GM12878 (cell line): ENCODE measurements around the gene GNAT3. TPM values are rescaled to one million over a fixed set of nuclear protein-coding genes. Genes with fewer than 3 reads are reported as not detected.

Experiments used
- ATAC-seq: fragments of 200-7000 bp; cut with Tn5 transposase; 3 replicates; pipeline ENCODE4 v1.9.1; 2020; ENCODE audit warnings: mild to moderate bottlenecking, moderate library complexity
- BruUV-seq: library from RNA; stranded (reverse); fragments of 400-500 nt; replicated peaks from 2 replicates; lab custom pipeline; 2021; lab: Mats Ljungman, UMichigan
- CTCF ChIA-PET: fragments of 300-600 bp; sonication (Branson Sonifier 250); formaldehyde crosslinking; extraction: SDS; loops from one replicate; lab custom pipeline; 2021; ENCODE audit warnings: inconsistent platforms; lab: Yijun Ruan, JAX
- POLR2A ChIA-PET: fragments of 350-600 bp; formaldehyde crosslinking; extraction: SDS; loops from one replicate; lab custom pipeline; 2021; ENCODE audit warnings: inconsistent platforms; lab: Charles Lee
- RAD21 ChIA-PET: fragments of 300-600 bp; sonication (Branson Sonifier 250); formaldehyde crosslinking; loops from one replicate; lab custom pipeline; 2023; ENCODE audit warnings: antibody characterized with exemption; ENCODE audit not compliant: unreplicated experiment; lab: Charles Lee
- SMC1A ChIA-PET: fragments of 300-600 bp; sonication (Branson Sonifier 250); formaldehyde crosslinking; loops from one replicate; lab custom pipeline; 2023; ENCODE audit not compliant: unreplicated experiment, uncharacterized antibody; lab: Charles Lee
- DNase-seq: peaks from one replicate; pipeline ENCODE4 v3.0.0-alpha.2; 2011; ENCODE audit warnings: low read depth, low spot score
- FAIRE-seq: peaks from 3 replicates; lab custom pipeline; 2011; peaks lifted over from hg19 to GRCh38; lab: Jason Lieb, UNC
- H2AFZ ChIP-seq: 2 replicates; pipeline ENCODE4 v1.6.0; 2011; ENCODE audit warnings: low read depth, low read length, control low read depth; ENCODE audit not compliant: control insufficient read depth
- H3K27ac ChIP-seq: 2 replicates; pipeline ENCODE4 v1.5.1; 2011; ENCODE audit warnings: control low read depth; ENCODE audit not compliant: control insufficient read depth, insufficient read depth
- H3K27me3 ChIP-seq, 2 experiments: replicated peaks in 1 of 2; 2 replicates each; pipeline versions ENCODE4 v1.6.0 to v1.6.1; 2011; ENCODE audit warnings: low read length in 1 of 2; ENCODE audit not compliant: control insufficient read depth in 2 of 2, insufficient read depth in 2 of 2
- H3K36me3 ChIP-seq, 2 experiments: 2 replicates each; pipeline ENCODE4 v1.5.1; 2011; ENCODE audit warnings: low read length in 1 of 2; ENCODE audit not compliant: control insufficient read depth in 2 of 2, insufficient read depth in 2 of 2
- H3K4me1 ChIP-seq: 2 replicates; pipeline ENCODE4 v1.6.1; 2011; ENCODE audit warnings: mild to moderate bottlenecking, low read length, moderate library complexity, mixed read lengths; ENCODE audit not compliant: control insufficient read depth, insufficient read depth
- H3K4me2 ChIP-seq: 2 replicates; pipeline ENCODE4 v1.6.0; 2011; ENCODE audit warnings: control low read depth; ENCODE audit not compliant: control insufficient read depth, insufficient read depth
- H3K4me3 ChIP-seq: fragments of 200-600 bp; sonication (generic); 2 replicates; pipeline ENCODE4 v1.5.1; 2016
- H3K79me2 ChIP-seq: 2 replicates; pipeline ENCODE4 v1.6.0; 2011; ENCODE audit warnings: low read length; ENCODE audit not compliant: control insufficient read depth, insufficient read depth
- H3K9ac ChIP-seq: 2 replicates; pipeline ENCODE4 v1.8.0; 2011; ENCODE audit warnings: low read length, control low read depth, mixed read lengths; ENCODE audit not compliant: control insufficient read depth, insufficient read depth
- H3K9me3 ChIP-seq: replicated peaks from 3 replicates; pipeline ENCODE4 v1.5.1; 2011; ENCODE audit warnings: mild to moderate bottlenecking, low read length; ENCODE audit not compliant: control insufficient read depth, insufficient read depth
- H4K20me1 ChIP-seq: 2 replicates; pipeline ENCODE4 v1.6.0; 2011; ENCODE audit not compliant: control insufficient read depth, insufficient read depth
- CBX3 ChIP-seq: fragments of 200-600 bp; sonication (generic); IDR thresholded peaks from 2 replicates; pipeline ENCODE4 v1.6.1; 2016; ENCODE audit warnings: low read depth, borderline replicate concordance
- CEBPZ ChIP-seq: fragments of 150-350 bp; IDR thresholded peaks from 2 replicates; pipeline ENCODE4 v1.6.1; 2016; ENCODE audit warnings: low read depth, low read length
- GATAD2B ChIP-seq: fragments of 450-650 bp; conservative IDR thresholded peaks from 2 replicates; pipeline ENCODE4 v1.6.1; 2017; ENCODE audit warnings: low read depth, mild to moderate bottlenecking, moderate library complexity
- HCFC1 ChIP-seq: fragments of 150-350 bp; IDR thresholded peaks from 2 replicates; pipeline ENCODE4 v1.6.1; 2014; ENCODE audit warnings: low read length
- IKZF1 ChIP-seq: fragments of 450-650 bp; conservative IDR thresholded peaks from 2 replicates; pipeline ENCODE4 v1.6.1; 2017; ENCODE audit warnings: antibody characterized with exemption, mild to moderate bottlenecking
- KLF5 ChIP-seq: fragments of 450-650 bp; IDR thresholded peaks from 2 replicates; pipeline ENCODE4 v1.6.1; 2014; ENCODE audit warnings: mild to moderate bottlenecking; ENCODE audit not compliant: partially characterized antibody
- MTA3 ChIP-seq: IDR thresholded peaks from 2 replicates; pipeline ENCODE4 v1.6.1; 2012; ENCODE audit warnings: low read length, inconsistent platforms, borderline replicate concordance
- RUNX3 ChIP-seq: IDR thresholded peaks from 2 replicates; pipeline ENCODE4 v1.6.1; 2012; ENCODE audit warnings: low read length, inconsistent platforms
- SREBF1 ChIP-seq: IDR thresholded peaks from 2 replicates; pipeline ENCODE4 v1.6.1; 2012; ENCODE audit warnings: mild to moderate bottlenecking, low read length
- SREBF2 ChIP-seq: IDR thresholded peaks from 2 replicates; pipeline ENCODE4 v1.6.1; 2012; ENCODE audit warnings: mild to moderate bottlenecking, low read length
- TAF1 ChIP-seq: IDR thresholded peaks from 2 replicates; pipeline ENCODE4 v1.6.1; 2011; ENCODE audit warnings: mild to moderate bottlenecking, low read depth, low read length, borderline replicate concordance
- ZNF24 ChIP-seq: fragments of 450-650 bp; IDR thresholded peaks from 2 replicates; pipeline ENCODE4 v1.6.1; 2017; ENCODE audit warnings: antibody characterized with exemption, mild to moderate bottlenecking
- WGBS: methylation state at CpG from one replicate; pipeline ENCODE4 v1.1.6; 2016; ENCODE audit warnings: low lambda C conversion rate; ENCODE audit not compliant: insufficient replicate concordance, insufficient coverage; ENCODE audit errors: missing lambda C conversion rate; 5-methylcytosine and 5-hydroxymethylcytosine counted together
- in situ Hi-C: fragments of 300-500 bp; cut with MboI; formaldehyde crosslinking; loops from 9 replicates; pipeline ENCODE4 v1.14.3; 2018; ENCODE audit warnings: mixed read lengths
- intact Hi-C: fragments of 100-400 bp; cut with micrococcal nuclease; formaldehyde crosslinking; loops from one replicate; pipeline ENCODE4 v1.14.2; 2022; ENCODE audit not compliant: unreplicated experiment
- polyA plus RNA-seq, 11 experiments: library from polyadenylated mRNA; depleted of rRNA in 4 of 11; unstranded in 6 of 11; stranded (reverse) in 5 of 11; fragments of >200 nt; fragmentation: Nextera tagmentation in 4 of 11; fragmentation: Illumina TruSeq in 1 of 11; extraction: Ambion mirVana in 4 of 11; extraction: Trizol in 1 of 11; gene quantifications; 1 replicate in 1 of 11; 2 replicates in 10 of 11; pipeline versions ENCODE4 v1.2.1 to v1.2.3, GENCODE V29; 2011 to 2016; ENCODE audit warnings: inconsistent platforms in 2 of 11, missing spikeins in 2 of 11, low read depth in 1 of 11
- total RNA-seq, 4 experiments: library from RNA; depleted of rRNA in 3 of 4; stranded (reverse); fragments of >200 nt in 3 of 4; fragmentation: Illumina TruSeq in 1 of 4; extraction: Trizol in 1 of 4; gene quantifications; 2 replicates each; pipeline versions ENCODE4 v1.2.1 to v1.2.3, GENCODE V29; 2013 to 2021
- TF ChIP-seq, protein P1 (sequence below), 3 experiments: IDR thresholded peaks in 2 of 3; conservative IDR thresholded peaks in 1 of 3; 2 replicates each; pipeline ENCODE4 v1.5.1; 2011; ENCODE audit warnings: low read depth in 3 of 3, low read length in 3 of 3, mild to moderate bottlenecking in 3 of 3, control low read depth in 2 of 3, moderate library complexity in 2 of 3, inconsistent platforms in 1 of 3, mixed read lengths in 1 of 3; ENCODE audit not compliant: control insufficient read depth in 2 of 3, insufficient read depth in 1 of 3; ENCODE audit errors: extremely low read depth in 1 of 3
- TF ChIP-seq, protein P2 (sequence below): IDR thresholded peaks from 2 replicates; pipeline ENCODE4 v1.6.1; 2012; ENCODE audit warnings: low read depth, low read length, improper control_type of control experiment
- TF ChIP-seq, protein P3 (sequence below): fragments of 450-650 bp; formaldehyde crosslinking; IDR thresholded peaks from 2 replicates; pipeline ENCODE4 v1.5.0; 2022; ENCODE audit warnings: mild to moderate bottlenecking, missing genetic modification characterization

The GNAT3 gene
- total and polyA plus RNA-seq, 10 of the 15 experiments (the other 5 are each of a cell fraction or from before 2014, with no cell fraction given) = 1.7 to 8.3 (median 5.8) TPM; not detected in 1

- TF ChIP-seq MTA3 = no peak
- TF ChIP-seq, protein P1, sequence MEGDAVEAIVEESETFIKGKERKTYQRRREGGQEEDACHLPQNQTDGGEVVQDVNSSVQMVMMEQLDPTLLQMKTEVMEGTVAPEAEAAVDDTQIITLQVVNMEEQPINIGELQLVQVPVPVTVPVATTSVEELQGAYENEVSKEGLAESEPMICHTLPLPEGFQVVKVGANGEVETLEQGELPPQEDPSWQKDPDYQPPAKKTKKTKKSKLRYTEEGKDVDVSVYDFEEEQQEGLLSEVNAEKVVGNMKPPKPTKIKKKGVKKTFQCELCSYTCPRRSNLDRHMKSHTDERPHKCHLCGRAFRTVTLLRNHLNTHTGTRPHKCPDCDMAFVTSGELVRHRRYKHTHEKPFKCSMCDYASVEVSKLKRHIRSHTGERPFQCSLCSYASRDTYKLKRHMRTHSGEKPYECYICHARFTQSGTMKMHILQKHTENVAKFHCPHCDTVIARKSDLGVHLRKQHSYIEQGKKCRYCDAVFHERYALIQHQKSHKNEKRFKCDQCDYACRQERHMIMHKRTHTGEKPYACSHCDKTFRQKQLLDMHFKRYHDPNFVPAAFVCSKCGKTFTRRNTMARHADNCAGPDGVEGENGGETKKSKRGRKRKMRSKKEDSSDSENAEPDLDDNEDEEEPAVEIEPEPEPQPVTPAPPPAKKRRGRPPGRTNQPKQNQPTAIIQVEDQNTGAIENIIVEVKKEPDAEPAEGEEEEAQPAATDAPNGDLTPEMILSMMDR (IDR thresholded peaks at IDR 0.05 in 2 of 3, conservative IDR thresholded peaks at IDR 0.05 in 1 of 3; ENCODE audit: control insufficient read depth in 2 of 3, extremely low read depth in 1 of 3, insufficient read depth in 1 of 3, low read depth in 3 of 3, low read length in 3 of 3) = no peak
Observed at GRCh38 chr7:80467069-80467468, 44.8 kb downstream of the GNAT3 start (continued).

- ATAC-seq = no peak
- CTCF ChIA-PET = no interaction called here
- TF ChIP-seq CBX3 = no peak
- no peak for TF ChIP-seq GATAD2B
- TF ChIP-seq IKZF1 = no peak
- no peak for TF ChIP-seq RUNX3
- no peak for TF ChIP-seq SREBF2
- TF ChIP-seq HCFC1 = no peak
- TF ChIP-seq, protein P2, sequence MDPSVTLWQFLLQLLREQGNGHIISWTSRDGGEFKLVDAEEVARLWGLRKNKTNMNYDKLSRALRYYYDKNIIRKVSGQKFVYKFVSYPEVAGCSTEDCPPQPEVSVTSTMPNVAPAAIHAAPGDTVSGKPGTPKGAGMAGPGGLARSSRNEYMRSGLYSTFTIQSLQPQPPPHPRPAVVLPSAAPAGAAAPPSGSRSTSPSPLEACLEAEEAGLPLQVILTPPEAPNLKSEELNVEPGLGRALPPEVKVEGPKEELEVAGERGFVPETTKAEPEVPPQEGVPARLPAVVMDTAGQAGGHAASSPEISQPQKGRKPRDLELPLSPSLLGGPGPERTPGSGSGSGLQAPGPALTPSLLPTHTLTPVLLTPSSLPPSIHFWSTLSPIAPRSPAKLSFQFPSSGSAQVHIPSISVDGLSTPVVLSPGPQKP = no peak
- TF ChIP-seq, protein P3, sequence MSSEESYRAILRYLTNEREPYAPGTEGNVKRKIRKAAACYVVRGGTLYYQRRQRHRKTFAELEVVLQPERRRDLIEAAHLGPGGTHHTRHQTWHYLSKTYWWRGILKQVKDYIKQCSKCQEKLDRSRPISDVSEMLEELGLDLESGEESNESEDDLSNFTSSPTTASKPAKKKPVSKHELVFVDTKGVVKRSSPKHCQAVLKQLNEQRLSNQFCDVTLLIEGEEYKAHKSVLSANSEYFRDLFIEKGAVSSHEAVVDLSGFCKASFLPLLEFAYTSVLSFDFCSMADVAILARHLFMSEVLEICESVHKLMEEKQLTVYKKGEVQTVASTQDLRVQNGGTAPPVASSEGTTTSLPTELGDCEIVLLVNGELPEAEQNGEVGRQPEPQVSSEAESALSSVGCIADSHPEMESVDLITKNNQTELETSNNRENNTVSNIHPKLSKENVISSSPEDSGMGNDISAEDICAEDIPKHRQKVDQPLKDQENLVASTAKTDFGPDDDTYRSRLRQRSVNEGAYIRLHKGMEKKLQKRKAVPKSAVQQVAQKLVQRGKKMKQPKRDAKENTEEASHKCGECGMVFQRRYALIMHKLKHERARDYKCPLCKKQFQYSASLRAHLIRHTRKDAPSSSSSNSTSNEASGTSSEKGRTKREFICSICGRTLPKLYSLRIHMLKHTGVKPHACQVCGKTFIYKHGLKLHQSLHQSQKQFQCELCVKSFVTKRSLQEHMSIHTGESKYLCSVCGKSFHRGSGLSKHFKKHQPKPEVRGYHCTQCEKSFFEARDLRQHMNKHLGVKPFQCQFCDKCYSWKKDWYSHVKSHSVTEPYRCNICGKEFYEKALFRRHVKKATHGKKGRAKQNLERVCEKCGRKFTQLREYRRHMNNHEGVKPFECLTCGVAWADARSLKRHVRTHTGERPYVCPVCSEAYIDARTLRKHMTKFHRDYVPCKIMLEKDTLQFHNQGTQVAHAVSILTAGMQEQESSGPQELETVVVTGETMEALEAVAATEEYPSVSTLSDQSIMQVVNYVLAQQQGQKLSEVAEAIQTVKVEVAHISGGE (CRISPR knock-in tag) = no peak
- TF ChIP-seq SREBF1 = no peak
- no peak for TF ChIP-seq TAF1
- no peak for TF ChIP-seq CEBPZ
- no peak for TF ChIP-seq ZNF24
- TF ChIP-seq KLF5 = no peak
- H3K4me2 ChIP-seq = no peak overlapping the region
- no peak overlapping the region for H3K27ac ChIP-seq
- no peaks in the 10 kb centered on the region for H3K9me3 ChIP-seq
- no peak for FAIRE-seq
- in situ Hi-C loops (no loop called here), intact Hi-C loops (no loop called here)
- no peaks in the 10 kb centered on the region for H3K36me3 ChIP-seq
- POLR2A ChIA-PET = no interaction called here
- BruUV-seq = no TSS peak
- SMC1A ChIA-PET = no interaction called here
- no peaks in the 10 kb centered on the region for H3K79me2 ChIP-seq
- H3K9ac ChIP-seq = no peak overlapping the region
- H2AFZ ChIP-seq = no peak overlapping the region
- H3K4me3 ChIP-seq = no peak overlapping the region
- RAD21 ChIA-PET = no interaction called here
- no peaks in the 10 kb centered on the region for H4K20me1 ChIP-seq
- no peaks in the 10 kb centered on the region for H3K27me3 ChIP-seq
- WGBS = 100% methylated on average over 1 of the region's 1 CpG
- H3K4me1 ChIP-seq = no peaks in the 10 kb centered on the region
- DNase-seq = no peak
Observed at GRCh38 chr7:80466636-80467035, 45.2 kb downstream of the GNAT3 start.
